Frontal cortex (tissue), 4 donors: ENCODE results near the gene UBALD1. TPM values are rescaled to one million over a fixed set of nuclear protein-coding genes. Genes with fewer than 3 reads are reported as not detected.
"Not testable (repeated sequence)": the region's sequence is repeated elsewhere in the genome, so short reads cannot be mapped to it uniquely, and the experiment has no call there.

Experiments
- DNase-seq, 2 donors: peaks; one replicate each; pipeline ENCODE4 v3.0.0; 2012; ENCODE audit warnings: low spot score in 2 of 2
- FAIRE-seq: peaks from 2 replicates; lab custom pipeline; 2012; peaks lifted over from hg19 to GRCh38; lab: Jason Lieb, UNC
- total RNA-seq: library from RNA; depleted of rRNA; stranded (reverse); fragments of >200 nt; gene quantifications from one replicate; pipeline ENCODE4 v1.2.3, GENCODE V29; 2014
- donor health status: control.
- donor health status: control.
- donor health status: control.

UBALD1 gene
- total RNA-seq, 1 donor from 2014 or later, result 1.6 TPM

- FAIRE-seq (no peak), DNase-seq (no peak)
These were observed 12.9 kb downstream of the UBALD1 start for GRCh38 chr16:4601864-4602186.

DNA sequence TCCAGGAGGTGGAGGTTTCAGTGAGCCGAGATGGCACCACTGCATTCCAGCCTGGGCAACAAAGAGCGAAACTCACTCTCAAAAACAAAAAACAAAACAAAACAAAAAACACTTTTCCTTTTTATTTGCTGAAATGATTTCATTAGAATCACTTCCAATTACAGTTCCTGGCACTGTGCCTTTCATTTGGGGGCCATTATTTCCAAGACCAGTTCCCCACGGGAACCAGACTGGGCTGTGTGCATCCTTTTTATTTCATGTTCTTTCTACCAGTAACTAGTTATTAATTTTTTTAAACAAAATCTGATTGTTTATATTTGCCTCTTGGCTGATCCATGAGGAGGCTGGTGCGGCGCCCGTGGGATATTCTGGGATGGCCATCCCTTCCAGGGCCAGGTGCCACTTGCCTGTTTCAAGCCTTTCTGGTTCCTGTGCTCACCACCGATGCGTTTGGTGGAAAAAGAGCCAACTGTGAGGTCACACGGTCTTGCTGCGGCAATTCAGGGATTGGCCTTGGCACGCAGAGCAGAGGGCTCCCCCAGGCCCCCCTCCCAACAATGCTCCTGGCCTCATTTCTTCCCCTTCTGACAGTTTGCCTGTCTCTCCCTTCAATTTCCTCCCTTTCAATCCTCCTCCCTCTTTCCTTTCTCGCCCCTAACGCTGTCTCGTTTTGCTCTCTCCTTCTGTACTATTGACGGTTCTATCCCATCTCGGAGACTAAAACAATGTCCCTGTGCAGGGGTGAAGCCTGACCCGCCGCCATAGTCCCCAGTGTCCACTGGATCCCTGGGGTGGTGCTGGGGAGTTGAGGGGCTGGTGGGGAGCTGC lies 13.4 kb downstream of the UBALD1 start:
- FAIRE-seq (no peak), DNase-seq (peak; percentile 54 to 63)

DNA sequence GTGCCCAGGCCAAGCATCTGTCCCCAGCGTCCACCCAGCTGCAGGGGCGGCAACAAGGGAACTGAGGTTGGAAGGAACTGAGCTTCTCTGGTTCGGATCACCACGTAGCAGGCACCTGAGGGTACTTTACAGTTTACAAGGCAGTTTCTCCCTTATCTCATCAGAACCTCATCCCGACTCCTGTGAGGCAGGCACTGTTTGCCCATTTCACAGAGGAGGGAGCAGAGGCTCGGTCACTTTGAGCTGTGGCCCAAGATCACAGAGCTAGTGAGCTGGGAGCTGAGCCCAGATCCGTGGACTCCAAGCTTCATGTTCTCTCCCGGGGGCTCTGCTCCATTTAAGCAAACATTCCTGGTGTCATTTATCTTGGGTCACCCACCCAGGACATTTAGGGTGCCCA lies 15.1 kb downstream of the UBALD1 start:
- no peak for FAIRE-seq
- DNase-seq, result no peak

DNA sequence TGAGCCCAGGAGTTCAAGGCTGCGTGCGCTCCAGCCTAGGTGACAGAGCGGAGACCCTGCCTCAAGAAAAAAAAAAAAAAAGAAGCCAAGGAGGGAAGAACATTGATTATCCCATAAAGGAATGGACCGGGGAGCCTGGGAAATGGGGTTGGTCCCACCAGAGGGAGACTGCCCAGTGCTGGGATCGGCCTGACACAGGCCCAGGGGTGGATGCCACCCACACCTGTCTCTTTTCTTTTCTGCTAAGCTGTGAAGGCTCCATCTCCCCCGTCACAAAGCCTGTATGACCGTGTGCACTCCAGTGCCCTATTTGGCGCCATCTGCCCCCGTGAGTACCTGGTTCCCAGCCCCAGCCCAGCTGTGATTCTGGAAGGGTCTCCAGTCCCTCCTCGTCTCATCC lies 15.7 kb downstream of the UBALD1 start:
- FAIRE-seq (no peak), DNase-seq (no peak)

DNA sequence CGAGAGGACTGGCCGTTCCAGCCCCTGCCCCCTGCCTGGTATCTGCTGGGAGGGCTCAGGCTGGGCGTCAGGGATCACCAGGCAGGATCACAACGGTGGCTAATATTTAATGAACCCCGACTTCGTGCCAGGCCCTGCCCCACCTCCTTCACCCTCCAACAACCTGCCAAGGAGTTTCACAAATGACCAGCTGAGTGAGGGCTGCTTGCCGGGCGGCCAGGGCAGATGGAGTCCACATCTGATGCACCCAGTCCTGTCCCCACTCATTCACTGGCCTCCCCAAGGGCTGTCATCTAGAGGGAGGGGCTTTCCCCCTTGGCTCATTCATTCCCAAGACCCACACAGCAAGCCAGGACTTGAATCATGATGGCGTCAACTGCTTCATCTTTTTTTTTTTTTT lies 17.5 kb downstream of the UBALD1 start:
- DNase-seq (no peak), FAIRE-seq (no peak)

GRCh38 chr16:4594433-4595410 lies 20.0 kb downstream of the UBALD1 start:
- FAIRE-seq (no peak), DNase-seq (no peak)

DNA sequence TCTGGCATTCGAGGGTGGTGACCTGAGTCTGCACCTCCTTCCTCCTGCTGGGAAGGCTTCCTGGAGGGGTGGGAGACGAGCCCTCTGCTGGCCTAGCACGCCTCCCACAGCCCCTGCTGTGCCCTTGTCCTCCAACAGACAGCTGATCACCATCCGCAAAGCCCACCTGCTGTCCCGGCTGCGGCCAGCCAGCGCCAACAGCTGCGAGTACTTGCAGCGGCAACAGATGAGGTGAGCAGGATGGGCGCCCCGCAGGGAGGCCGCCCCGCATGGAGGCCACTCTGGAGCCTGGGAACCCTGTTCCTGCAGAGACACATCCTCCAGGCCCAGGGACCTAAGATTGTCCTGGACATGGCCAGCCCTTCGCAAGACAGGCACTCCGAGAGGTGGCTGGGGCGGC lies 21.6 kb downstream of the UBALD1 start:
- FAIRE-seq (no peak), DNase-seq (no peak)

- FAIRE-seq, result no peak
- peak in 1 of 2 donors; percentile 8 for DNase-seq
These were observed 22.8 kb downstream of the UBALD1 start for GRCh38 chr16:4591706-4592470.

DNA sequence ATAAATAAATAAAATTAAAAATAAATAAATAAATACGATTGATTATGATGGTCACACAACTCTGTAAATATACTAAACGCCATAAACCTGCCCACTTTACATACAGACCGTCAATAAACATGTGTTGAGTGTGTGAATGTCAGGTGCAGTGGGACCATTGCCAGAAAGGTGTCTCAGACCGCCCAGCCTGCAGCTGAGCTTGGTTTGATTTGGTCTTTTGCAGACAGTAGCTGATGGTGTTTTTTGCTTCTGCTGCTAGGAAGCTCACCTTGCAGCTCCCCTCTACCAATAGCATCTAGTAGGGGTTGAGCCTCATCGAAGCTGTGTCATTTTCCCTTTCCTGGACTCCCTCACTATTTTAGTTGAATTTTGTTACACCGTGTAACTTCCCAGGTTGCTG lies 23.5 kb downstream of the UBALD1 start:
- DNase-seq, result no peak
- no peak for FAIRE-seq

- FAIRE-seq, result no peak
- no peak for DNase-seq
These were observed 25.7 kb downstream of the UBALD1 start for GRCh38 chr16:4588961-4589360.

DNA sequence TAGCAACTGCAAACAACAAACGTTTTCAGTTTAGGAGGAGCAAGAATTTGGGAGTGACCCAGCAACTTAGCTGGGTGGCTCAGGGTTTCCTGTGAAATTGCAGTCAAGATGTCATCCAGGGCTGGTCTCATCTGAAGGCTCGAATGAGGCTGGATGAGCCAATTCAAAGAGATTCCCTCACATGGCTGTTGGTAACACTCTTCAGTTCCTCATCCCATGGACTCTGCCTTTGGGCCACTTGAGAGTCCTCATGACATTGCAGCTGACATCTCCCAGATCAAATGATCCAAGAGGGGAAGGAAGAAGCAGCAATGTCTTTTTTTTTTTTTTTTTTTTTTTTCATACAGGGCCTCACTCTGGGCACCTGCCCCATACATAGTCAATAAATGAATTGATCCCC lies 26.3 kb downstream of the UBALD1 start:
- FAIRE-seq (no peak), DNase-seq (no peak)

DNA sequence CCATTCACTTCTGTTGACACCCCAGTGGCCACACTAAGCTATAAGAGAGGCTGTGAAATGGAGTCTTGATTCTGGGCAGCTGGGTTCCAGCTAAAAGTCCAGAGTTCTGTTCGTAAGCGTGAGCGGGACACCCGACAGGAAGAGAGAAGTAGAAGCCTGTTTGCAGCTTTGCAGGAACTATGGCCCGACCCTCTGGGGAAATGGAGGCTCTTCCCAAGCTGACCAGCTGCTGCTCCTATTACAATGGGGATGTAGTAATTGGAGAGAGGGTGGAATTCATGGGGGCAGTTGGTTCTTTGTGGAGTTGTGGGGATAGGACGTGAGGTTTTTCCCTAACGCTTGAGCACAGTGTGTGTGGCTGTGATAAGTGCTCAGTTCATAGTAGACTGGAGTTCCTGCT lies 28.4 kb downstream of the UBALD1 start:
- FAIRE-seq (no peak), DNase-seq (no peak)

- DNase-seq (no peak), FAIRE-seq (no peak)
These were observed 30.8 kb downstream of the UBALD1 start for GRCh38 chr16:4583906-4584305.

- no peak for DNase-seq
- FAIRE-seq, result no peak
These were observed 34.4 kb downstream of the UBALD1 start for GRCh38 chr16:4580250-4580649.

GRCh38 chr16:4578961-4579530 lies 35.6 kb downstream of the UBALD1 start:
- FAIRE-seq, result no peak
- DNase-seq, result no peak

- no peak for FAIRE-seq
These were observed 38.7 kb downstream of the UBALD1 start for GRCh38 chr16:4576008-4576407.

DNA sequence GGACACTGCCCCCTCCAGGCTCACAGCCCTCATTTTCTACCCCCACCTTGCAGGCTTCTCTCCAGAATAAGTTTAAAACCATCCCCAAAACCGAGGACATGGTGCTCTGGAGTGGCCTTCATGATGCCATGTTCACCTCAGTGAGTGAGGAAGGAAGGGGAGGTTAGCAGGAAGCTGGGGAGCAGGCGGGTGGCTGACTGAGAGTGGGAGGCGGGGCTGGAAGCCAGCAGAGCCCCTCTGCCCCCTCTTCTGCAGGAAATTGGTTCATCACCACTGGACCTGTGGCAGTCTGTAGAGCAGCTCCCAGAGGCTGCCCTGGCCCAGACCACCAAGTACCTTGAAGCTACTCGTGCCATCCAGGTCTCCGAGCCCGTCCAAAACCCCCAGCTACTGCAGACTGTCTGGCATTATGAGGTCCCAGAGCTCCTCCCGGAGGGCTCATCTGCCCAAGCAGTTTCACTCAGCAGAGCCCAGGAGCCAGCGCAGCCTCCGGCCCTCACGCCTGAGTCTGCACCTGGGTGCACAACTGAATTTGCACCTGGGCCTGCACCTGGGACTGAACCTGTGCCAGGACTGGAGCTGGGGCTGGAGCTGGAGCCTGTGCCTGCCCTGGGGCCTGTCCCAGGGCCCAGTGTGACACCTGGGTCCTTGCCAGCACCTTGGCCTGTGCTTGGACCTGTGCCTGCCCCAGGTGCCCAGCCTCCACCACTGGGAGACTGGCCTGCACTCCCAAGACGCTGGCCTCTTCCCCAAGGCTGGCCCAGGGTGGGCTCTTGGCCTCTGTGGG lies 39.6 kb downstream of the UBALD1 start:
- FAIRE-seq (no peak), DNase-seq (no peak)

More at GRCh38 chr16:4576008-4576407, 38.7 kb downstream of the UBALD1 start:
- DNase-seq, result no peak

GRCh38 chr16:4573926-4574325 lies 40.8 kb downstream of the UBALD1 start:
- FAIRE-seq, DNase-seq: not testable (repeated sequence)

GRCh38 chr16:4572715-4573114 lies 42.0 kb downstream of the UBALD1 start:
- FAIRE-seq, result no peak
- no peak for DNase-seq
